ENCODE data around the gene EYA3. TPM values are rescaled to one million over a fixed set of nuclear protein-coding genes. Genes with fewer than 3 reads are reported as not detected.

EYA3 gene
- total and polyA plus RNA-seq, 2 of the 8 experiments (the other 6 are each of a cell fraction or from before 2014, with no cell fraction given), result 15.0 to 33.9 TPM

DNA sequence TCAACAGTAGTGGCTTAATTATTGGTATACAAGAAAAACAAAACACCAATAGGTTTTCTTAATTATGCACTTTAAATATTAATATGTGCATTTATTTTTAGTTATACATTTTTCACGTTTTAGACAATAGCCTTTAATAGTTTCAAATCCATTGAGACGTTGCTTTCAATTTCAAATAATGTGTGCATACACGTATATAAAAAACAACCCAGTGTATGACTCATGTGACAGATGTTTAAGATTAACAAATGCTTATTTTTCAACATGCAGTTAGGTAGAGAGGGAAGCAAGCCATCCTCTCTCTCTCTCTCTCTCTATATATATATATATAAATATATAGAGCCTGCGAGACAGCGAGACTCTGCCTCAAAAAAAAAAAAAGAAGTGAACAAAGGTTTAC is 24.3 kb downstream of the EYA3 start:
- H3K27ac ChIP-seq (ENCODE audit: low read depth, low read length), result no peak overlapping the region
- H3K79me1 ChIP-seq (ENCODE audit: low read depth, low read length), result no peaks in the 10 kb centered on the region
- H2BK15ac ChIP-seq (ENCODE audit: low read length), result no peak overlapping the region
- no peak overlapping the region for H2BK5ac ChIP-seq (ENCODE audit: low read depth, low read length)
- no peak overlapping the region for H2AFZ ChIP-seq (ENCODE audit: low read length)
- DNase-seq (ENCODE audit: low read depth in 1 of 2, low spot score in 2 of 2) (no peak), FAIRE-seq (no peak)
- H2AK5ac ChIP-seq (ENCODE audit: low read depth, low read length), result no peak overlapping the region
- POLR2A ChIA-PET (ENCODE audit: partially characterized antibody), result no interaction called here
- 91% methylated on average over 3 of the region's 5 CpGs; no CpG with 5 or more reads in 1 of the 2 experiments for WGBS, 2 experiments (ENCODE audit: extremely low coverage in 1 of 2, insufficient coverage in 1 of 2, insufficient read length in 1 of 2, insufficient replicate concordance in 2 of 2, low coverage in 1 of 2, low lambda C conversion rate in 2 of 2, missing lambda C conversion rate in 1 of 2)
- H3K9ac ChIP-seq (replicated peaks in 1 of 4; ENCODE audit: extremely low read depth in 1 of 4, low read depth in 3 of 4, low read length in 3 of 4), result no peak overlapping the region
- no peak overlapping the region for H3K23ac ChIP-seq (ENCODE audit: insufficient read length)
- H2BK20ac ChIP-seq (ENCODE audit: low read length), result no peak overlapping the region
- no peaks in the 10 kb centered on the region for H3K27me3 ChIP-seq (replicated peaks in 1 of 4; ENCODE audit: control insufficient read depth in 3 of 4, extremely low read depth in 1 of 4, insufficient read depth in 3 of 4, low read length in 3 of 4)
- H3K18ac ChIP-seq (ENCODE audit: extremely low read depth, low read length), result no peak overlapping the region
- no peak overlapping the region for H3K4me2 ChIP-seq (ENCODE audit: insufficient read depth in 1 of 2, low read depth in 2 of 2, low read length in 2 of 2)
- no peaks in the 10 kb centered on the region for H3K36me3 ChIP-seq (ENCODE audit: control insufficient read depth in 2 of 4, insufficient read depth in 4 of 4, low read length in 3 of 4)
- no peaks in the 10 kb centered on the region for H4K20me1 ChIP-seq (replicated peaks in 1 of 2; ENCODE audit: control insufficient read depth in 1 of 2, insufficient read depth in 2 of 2, low read length in 2 of 2)
- no peak overlapping the region for H3K4me3 ChIP-seq (ENCODE audit: extremely low read depth in 1 of 4, insufficient read depth in 2 of 4, low read depth in 3 of 4, low read length in 4 of 4)
- H4K8ac ChIP-seq (ENCODE audit: extremely low read depth, insufficient read depth, low read length), result no peak overlapping the region
- CTCF ChIA-PET (ENCODE audit: partially characterized antibody), result no interaction called here
- H3K4ac ChIP-seq (replicated peaks; ENCODE audit: insufficient read length, low read depth, low read length), result no peak overlapping the region
- H4K5ac ChIP-seq (ENCODE audit: insufficient read length, low read depth, low read length), result no peak overlapping the region
- no peaks in the 10 kb centered on the region for H3K9me3 ChIP-seq (ENCODE audit: insufficient read depth in 2 of 2, low read depth in 1 of 2, low read length in 1 of 2)
- no peak overlapping the region for H3K14ac ChIP-seq (ENCODE audit: insufficient read length)
- no peak overlapping the region for H4K91ac ChIP-seq (replicated peaks; ENCODE audit: insufficient read length, low read length)
- H3K4me1 ChIP-seq (replicated peaks in 1 of 4; ENCODE audit: control insufficient read depth in 3 of 4, insufficient read depth in 4 of 4, low read length in 3 of 4), result no peaks in the 10 kb centered on the region
- H3K79me2 ChIP-seq (ENCODE audit: control insufficient read depth in 1 of 2, insufficient read depth in 2 of 2, low read length in 2 of 2), result peaks cover 0 to 29% of the 10 kb centered on the region in 2 experiments; a peak in 2 of 4 replicates
- H3K56ac ChIP-seq (replicated peaks; ENCODE audit: insufficient read length, low read depth, low read length), result no peak overlapping the region
- no peak overlapping the region for H2BK12ac ChIP-seq (ENCODE audit: low read depth, low read length)
- no peak overlapping the region for H2BK120ac ChIP-seq (replicated peaks; ENCODE audit: low read depth, low read length)
- no peaks in the 10 kb centered on the region for H3K23me2 ChIP-seq (ENCODE audit: low read depth, low read length)
- TF ChIP-seq FOSL1 (IDR thresholded peaks at IDR 0.05; ENCODE audit: insufficient read depth, low read depth, low read length) (no peak), TBP (IDR thresholded peaks at IDR 0.05; ENCODE audit: low read depth, low read length) (no peak), BCL11A (IDR thresholded peaks at IDR 0.05; ENCODE audit: low read depth in 2 of 2, low read length in 2 of 2) (no peak), SUZ12 (IDR thresholded peaks at IDR 0.05; ENCODE audit: low read length) (no peak), RFX5 (IDR thresholded peaks at IDR 0.05; ENCODE audit: borderline replicate concordance, low read depth, low read length) (no peak), JUND (IDR thresholded peaks at IDR 0.05; ENCODE audit: low read length) (no peak), NANOG (IDR thresholded peaks at IDR 0.05; ENCODE audit: insufficient read depth, low read depth, low read length, poor library complexity, severe bottlenecking) (no peak), GTF2F1 (IDR thresholded peaks at IDR 0.05; ENCODE audit: borderline replicate concordance, low read depth, low read length) (no peak), EZH2 (IDR thresholded peaks at IDR 0.05; ENCODE audit: low read depth, low read length, severe bottlenecking) (no peak), CBX8 (IDR thresholded peaks at IDR 0.05; ENCODE audit: borderline replicate concordance, low read depth, low read length) (no peak), SP1 (IDR thresholded peaks at IDR 0.05; ENCODE audit: low read depth, low read length) (no peak), RAD21 (IDR thresholded peaks at IDR 0.05 in 1 of 2, conservative IDR thresholded peaks at IDR 0.05 in 1 of 2; ENCODE audit: low read depth in 2 of 2, low read length in 2 of 2) (no peak), GABPA (IDR thresholded peaks at IDR 0.05; ENCODE audit: borderline replicate concordance, insufficient read depth, low read length) (no peak)
- TF ChIP-seq, protein P1, sequence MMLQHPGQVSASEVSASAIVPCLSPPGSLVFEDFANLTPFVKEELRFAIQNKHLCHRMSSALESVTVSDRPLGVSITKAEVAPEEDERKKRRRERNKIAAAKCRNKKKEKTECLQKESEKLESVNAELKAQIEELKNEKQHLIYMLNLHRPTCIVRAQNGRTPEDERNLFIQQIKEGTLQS (IDR thresholded peaks at IDR 0.05; ENCODE audit: insufficient read depth, low read depth, low read length), result no peak

Measured in H1 (cell line).